Choroid plexus epithelial cell (primary cell): Measurements from ENCODE around the gene DHX30.

Experiments used
- DNase-seq: peaks from one replicate; pipeline ENCODE4 v3.0.0-alpha.2; 2010; ENCODE audit warnings: low read depth
- H3K4me3 ChIP-seq: 2 replicates; pipeline ENCODE4 v1.5.1; 2011; ENCODE audit warnings: low read depth, mild to moderate bottlenecking, control low read depth, low read length, moderate library complexity
- CTCF ChIP-seq: conservative IDR thresholded peaks from 2 replicates; pipeline ENCODE4 v1.5.1; 2011; ENCODE audit warnings: low read depth, mild to moderate bottlenecking, control low read depth, inconsistent platforms, low read length, moderate library complexity

The DHX30 gene

GRCh38 chr3:47772047-47772446, 30.9 kb upstream of the DHX30 start:
- no peak for DNase-seq
- TF ChIP-seq CTCF = no peak
- H3K4me3 ChIP-seq = no peak overlapping the region

GRCh38 chr3:47772788-47773187, 30.1 kb upstream of the DHX30 start:
- H3K4me3 ChIP-seq = no peak overlapping the region
- TF ChIP-seq CTCF = no peak
- DNase-seq = no peak

GRCh38 chr3:47778746-47779145, 24.2 kb upstream of the DHX30 start:
- no peak overlapping the region for H3K4me3 ChIP-seq

GRCh38 chr3:47780741-47781684, 21.9 kb upstream of the DHX30 start:
- peak overlapping the region; percentile 87 for H3K4me3 ChIP-seq
- TF ChIP-seq CTCF = no peak

More at GRCh38 chr3:47778746-47779145, 24.2 kb upstream of the DHX30 start:
- TF ChIP-seq CTCF = no peak
- no peak for DNase-seq

GRCh38 chr3:47781685-47782445, 21.1 kb upstream of the DHX30 start, which contains the start of gene SMARCC1:
TSS of gene SMARCC1 (minus strand) at chr3:47781893. CDS start at chr3:47781797, 96 bp downstream.
- TF ChIP-seq CTCF = no peak
- peak; percentile 98 for DNase-seq
- H3K4me3 ChIP-seq = peak within 1 kb of the TSS; percentile 87

More at GRCh38 chr3:47780741-47781684, 21.9 kb upstream of the DHX30 start:
- peak; percentile 40 for DNase-seq

GRCh38 chr3:47782446-47783308, 20.3 kb upstream of the DHX30 start:
- no peak for TF ChIP-seq CTCF
- DNase-seq = no peak
- peak overlapping the region; percentile 87 for H3K4me3 ChIP-seq
